ENCODE data around the gene TRIL. TPM values are rescaled to one million over a fixed set of nuclear protein-coding genes. Genes with fewer than 3 reads are reported as not detected.

Gene TRIL, protein sequence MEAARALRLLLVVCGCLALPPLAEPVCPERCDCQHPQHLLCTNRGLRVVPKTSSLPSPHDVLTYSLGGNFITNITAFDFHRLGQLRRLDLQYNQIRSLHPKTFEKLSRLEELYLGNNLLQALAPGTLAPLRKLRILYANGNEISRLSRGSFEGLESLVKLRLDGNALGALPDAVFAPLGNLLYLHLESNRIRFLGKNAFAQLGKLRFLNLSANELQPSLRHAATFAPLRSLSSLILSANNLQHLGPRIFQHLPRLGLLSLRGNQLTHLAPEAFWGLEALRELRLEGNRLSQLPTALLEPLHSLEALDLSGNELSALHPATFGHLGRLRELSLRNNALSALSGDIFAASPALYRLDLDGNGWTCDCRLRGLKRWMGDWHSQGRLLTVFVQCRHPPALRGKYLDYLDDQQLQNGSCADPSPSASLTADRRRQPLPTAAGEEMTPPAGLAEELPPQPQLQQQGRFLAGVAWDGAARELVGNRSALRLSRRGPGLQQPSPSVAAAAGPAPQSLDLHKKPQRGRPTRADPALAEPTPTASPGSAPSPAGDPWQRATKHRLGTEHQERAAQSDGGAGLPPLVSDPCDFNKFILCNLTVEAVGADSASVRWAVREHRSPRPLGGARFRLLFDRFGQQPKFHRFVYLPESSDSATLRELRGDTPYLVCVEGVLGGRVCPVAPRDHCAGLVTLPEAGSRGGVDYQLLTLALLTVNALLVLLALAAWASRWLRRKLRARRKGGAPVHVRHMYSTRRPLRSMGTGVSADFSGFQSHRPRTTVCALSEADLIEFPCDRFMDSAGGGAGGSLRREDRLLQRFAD
- total RNA-seq (2012; rRNA removed) (under 0.01 TPM in 2 replicates), polyA plus RNA-seq (2012; rRNA removed) (0.04 and 0.09 TPM in 2 replicates), Bru-seq, nascent RNA (percentile 18 among the genes with signal in this experiment), BruChase-seq, experiment 1, labeled RNA remaining after a 6-hour chase (percentile 18 among the genes with signal in this experiment), BruChase-seq, experiment 2, labeled RNA remaining after a 2-hour chase (percentile 11 among the genes with signal in this experiment)
- polyA plus RNA-seq (2012; cell fraction: cytosol; rRNA removed): 0.06 and 0.10 TPM in 2 replicates
- 0.01 and 0.02 TPM in 2 replicates for polyA plus RNA-seq (2012; cell fraction: nucleus; rRNA removed; ENCODE audit: low replicate concordance)
- long read RNA-seq, full-length matches to known transcripts: 1 of 1 reads
- long read RNA-seq, partial matches to known transcripts: 0 of 1 reads
- long read RNA-seq, other reads (novel, unspliced or antisense): 0 of 1 reads

DNA sequence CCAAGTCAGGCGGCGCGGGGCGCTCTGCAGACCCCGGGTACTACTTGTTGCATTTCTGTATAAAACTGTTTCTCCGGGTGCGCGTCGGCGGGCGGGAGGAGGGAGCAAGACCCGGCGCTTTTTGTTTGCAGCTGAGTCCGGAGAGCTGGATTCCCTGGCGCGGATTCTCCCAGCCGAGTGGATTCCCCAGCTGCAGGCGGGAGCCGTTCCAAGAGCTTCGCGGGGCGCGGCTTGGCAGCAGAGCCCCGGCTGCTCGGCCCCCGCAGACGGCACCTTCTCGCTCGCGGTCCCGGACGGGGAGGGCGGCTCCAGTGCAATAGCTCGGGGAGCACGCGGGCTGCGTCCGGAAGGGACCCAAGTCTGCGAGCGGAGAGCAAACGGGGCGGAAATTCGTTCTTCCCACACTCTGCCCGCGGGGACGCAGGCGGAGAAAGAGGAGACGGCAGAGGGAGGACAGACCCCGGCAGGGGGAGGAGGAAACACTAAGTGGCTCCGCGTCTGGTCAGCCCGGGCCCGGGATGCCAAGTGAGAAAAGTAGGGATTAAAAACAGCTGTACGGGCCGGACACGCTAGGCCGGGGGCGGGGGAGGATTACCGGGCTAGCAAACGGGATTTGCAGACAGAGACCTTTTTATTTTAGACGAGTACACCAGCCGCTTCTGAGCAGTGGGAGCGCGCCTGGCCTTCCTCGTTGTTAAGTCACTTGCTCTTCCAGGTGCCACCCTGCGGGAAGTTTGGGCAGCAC is at the start of gene TRIL:
TSS of gene TRIL (minus strand) at position 96 of the 745 bp plus-strand sequence. CDS start 284 bp downstream, outside the sequence.
- ATAC-seq (ENCODE audit: low read depth) (peak; percentile 63), DNase-seq (peak; percentile 50)
- ChIA-PET POLR2A (ENCODE audit: unreplicated experiment) (no interaction called here), CTCF (interaction anchor here (1.1 kb wide), 1 partner anchor 24 kb away, joined by 3 read pairs; no protein-coding TSS in a partner anchor)
- Histone ChIP-seq H3K36me3 (ENCODE audit: control insufficient read depth, insufficient read depth, low read length) (no peaks in the 10 kb centered on the region), H3K9me1 (ENCODE audit: insufficient read depth, low read length) (no peaks in the 10 kb centered on the region), H4K91ac (ENCODE audit: insufficient read depth, low read depth, low read length) (no peak within 1 kb of the TSS), H4K8ac (ENCODE audit: low read depth in 2 of 2, low read length in 2 of 2) (no peak within 1 kb of the TSS), H3K56ac (ENCODE audit: extremely low read depth, insufficient read depth, low read length) (no peak within 1 kb of the TSS), H3K9ac (ENCODE audit: low read depth, low read length) (no peak within 1 kb of the TSS), H2AK5ac (ENCODE audit: low read depth, low read length) (no peak within 1 kb of the TSS), H3K79me1 (ENCODE audit: low read depth in 1 of 2, low read length in 2 of 2) (no peaks in the 10 kb centered on the region), H3K23ac (ENCODE audit: low read depth, low read length) (no peak within 1 kb of the TSS), H2AK9ac (replicated peaks; ENCODE audit: low read depth, low read length, poor library complexity) (no peak within 1 kb of the TSS), H2BK15ac (ENCODE audit: low read depth, low read length) (no peak within 1 kb of the TSS), H3K14ac (replicated peaks; ENCODE audit: low read depth, low read length) (no peak within 1 kb of the TSS), H3K27me3 (ENCODE audit: control insufficient read depth, insufficient read depth, low read length) (peaks cover 60% of the 10 kb centered on the region), H3K4me2 (ENCODE audit: low read depth, low read length) (peak within 1 kb of the TSS; percentile 72), H2BK5ac (ENCODE audit: low read depth, low read length, poor library complexity, severe bottlenecking) (no peak within 1 kb of the TSS), H4K5ac (ENCODE audit: low read depth, low read length) (no peak within 1 kb of the TSS), H3K4me1 (ENCODE audit: control insufficient read depth, insufficient read depth, low read length) (peaks cover 9% of the 10 kb centered on the region), H3K4ac (ENCODE audit: low read depth, low read length) (no peak within 1 kb of the TSS), H2BK120ac (ENCODE audit: low read depth, low read length) (no peak within 1 kb of the TSS), H4K20me1 (ENCODE audit: insufficient read depth, low read length) (no peaks in the 10 kb centered on the region), H3K18ac (ENCODE audit: low read depth, low read length) (no peak within 1 kb of the TSS), H2AFZ (replicated peaks; ENCODE audit: low read length, poor library complexity) (peak within 1 kb of the TSS; percentile 77), H2BK20ac (ENCODE audit: low read depth, low read length) (no peak within 1 kb of the TSS), H3K27ac (ENCODE audit: insufficient read depth, low read length) (no peak within 1 kb of the TSS), H3K9me3 (ENCODE audit: control insufficient read depth, insufficient read depth, low read length) (peaks cover 7% of the 10 kb centered on the region; the same call in 1 of the 2 replicates), H3K4me3 (ENCODE audit: insufficient read depth, low read depth, low read length) (peak within 1 kb of the TSS; percentile 39)
- 11% methylated on average over 31 of the region's 66 CpGs; no CpG with 5 or more reads in 1 of the 2 experiments for WGBS, 2 experiments (ENCODE audit: extremely low coverage in 2 of 2, insufficient read length in 1 of 2)
- dilution Hi-C loops (cut with HindIII; ENCODE audit: low sequenced_read_pairs, unreplicated experiment) (no loop called here), in situ Hi-C loops (cut with MboI; ENCODE audit: low sequenced_read_pairs) (no loop called here), intact Hi-C loops (cut with micrococcal nuclease) (loop anchor here (2.0 kb wide), 1 partner anchor 30 kb away; no protein-coding TSS in a partner anchor)
- BruUV-seq (replicated peaks): no TSS peak
- TF ChIP-seq CHD1 (IDR thresholded peaks at IDR 0.05; ENCODE audit: low read depth, low read length): no peak
